HepG2 (cell line): ENCODE data around the gene FBXW2.

ENCODE experiments used
- CBFB ChIP-seq: sonication (generic); formaldehyde crosslinking; IDR thresholded peaks from 2 replicates; pipeline ENCODE4 v1.4.0; 2020; ENCODE audit warnings: missing genetic modification reagents
- EP300 ChIP-seq, 3 experiments: sonication (generic) in 1 of 3; formaldehyde crosslinking in 1 of 3; IDR thresholded peaks; 2 replicates each; pipeline versions ENCODE4 v1.5.1 to v1.6.1; 2011 to 2020; ENCODE audit warnings: low read depth in 2 of 3, low read length in 2 of 3, borderline replicate concordance in 1 of 3, improper control_type of control experiment in 1 of 3, mild to moderate bottlenecking in 1 of 3, missing genetic modification reagents in 1 of 3, moderate library complexity in 1 of 3
- GABPA ChIP-seq, 2 experiments: IDR thresholded peaks; 2 replicates each; pipeline ENCODE4 v1.6.1; 2011 to 2016; ENCODE audit warnings: low read depth in 2 of 2, low read length in 1 of 2, missing biosample characterization in 1 of 2, missing genetic modification characterization in 1 of 2
- MEIS1 ChIP-seq: sonication (generic); formaldehyde crosslinking; IDR thresholded peaks from 2 replicates; pipeline ENCODE4 v1.9.0; 2021; ENCODE audit warnings: mild to moderate bottlenecking, missing genetic modification reagents, moderate library complexity, borderline replicate concordance
- NCOA2 ChIP-seq: sonication (generic); formaldehyde crosslinking; IDR thresholded peaks from 2 replicates; pipeline ENCODE4 v1.8.0; 2022; ENCODE audit warnings: inconsistent platforms
- PHF21A ChIP-seq: sonication (generic); formaldehyde crosslinking; IDR thresholded peaks from 2 replicates; pipeline ENCODE4 v1.5.0; 2020; ENCODE audit warnings: mild to moderate bottlenecking, missing genetic modification reagents
- TF ChIP-seq, protein P1 (sequence below): sonication (generic); formaldehyde crosslinking; IDR thresholded peaks from 2 replicates; pipeline ENCODE4 v1.5.0; 2020; ENCODE audit warnings: mild to moderate bottlenecking, missing genetic modification reagents, moderate library complexity

- no peak for TF ChIP-seq MEIS1 (CRISPR knock-in tag)
- no peak for TF ChIP-seq CBFB
- TF ChIP-seq PHF21A (CRISPR knock-in tag) = no peak
- TF ChIP-seq, protein P1, sequence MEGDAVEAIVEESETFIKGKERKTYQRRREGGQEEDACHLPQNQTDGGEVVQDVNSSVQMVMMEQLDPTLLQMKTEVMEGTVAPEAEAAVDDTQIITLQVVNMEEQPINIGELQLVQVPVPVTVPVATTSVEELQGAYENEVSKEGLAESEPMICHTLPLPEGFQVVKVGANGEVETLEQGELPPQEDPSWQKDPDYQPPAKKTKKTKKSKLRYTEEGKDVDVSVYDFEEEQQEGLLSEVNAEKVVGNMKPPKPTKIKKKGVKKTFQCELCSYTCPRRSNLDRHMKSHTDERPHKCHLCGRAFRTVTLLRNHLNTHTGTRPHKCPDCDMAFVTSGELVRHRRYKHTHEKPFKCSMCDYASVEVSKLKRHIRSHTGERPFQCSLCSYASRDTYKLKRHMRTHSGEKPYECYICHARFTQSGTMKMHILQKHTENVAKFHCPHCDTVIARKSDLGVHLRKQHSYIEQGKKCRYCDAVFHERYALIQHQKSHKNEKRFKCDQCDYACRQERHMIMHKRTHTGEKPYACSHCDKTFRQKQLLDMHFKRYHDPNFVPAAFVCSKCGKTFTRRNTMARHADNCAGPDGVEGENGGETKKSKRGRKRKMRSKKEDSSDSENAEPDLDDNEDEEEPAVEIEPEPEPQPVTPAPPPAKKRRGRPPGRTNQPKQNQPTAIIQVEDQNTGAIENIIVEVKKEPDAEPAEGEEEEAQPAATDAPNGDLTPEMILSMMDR = no peak
- TF ChIP-seq GABPA (IDR thresholded peaks at IDR 0.05; ENCODE audit: low read depth, low read length) = no peak
- no peak for TF ChIP-seq GABPA (CRISPR knock-in tag; IDR thresholded peaks at IDR 0.05; ENCODE audit: low read depth)
- no peak for TF ChIP-seq NCOA2 (CRISPR knock-in tag)
- no peak for TF ChIP-seq EP300 (IDR thresholded peaks at IDR 0.05; ENCODE audit: low read depth in 2 of 2, low read length in 2 of 2)
- no peak for TF ChIP-seq EP300 (CRISPR knock-in tag; IDR thresholded peaks at IDR 0.05; ENCODE audit: borderline replicate concordance)
These were observed 68.3 kb downstream of the FBXW2 start for GRCh38 chr9:120724757-120725400.
